H1 (cell line): ENCODE measurements around the gene PKMYT1. TPM values are rescaled to one million over a fixed set of nuclear protein-coding genes. Genes with fewer than 3 reads are reported as not detected.
A peak's percentile ranks its signal among the peaks of the same experiment; 100 is the strongest.

Experiments used
- CBX8 ChIP-seq: fragments of 300-800, 300-1000 bp; sonication (generic); IDR thresholded peaks from 2 replicates; pipeline ENCODE4 v1.7.1; 2016; ENCODE audit warnings: low read depth, low read length, borderline replicate concordance
- CHD2 ChIP-seq: IDR thresholded peaks from 2 replicates; pipeline ENCODE4 v1.6.1; 2012; ENCODE audit warnings: low read length, improper control_type of control experiment
- EGR1 ChIP-seq: IDR thresholded peaks from 2 replicates; pipeline ENCODE4 v1.6.1; 2011; ENCODE audit warnings: low read depth, low read length, borderline replicate concordance
- EP300 ChIP-seq, 2 experiments: IDR thresholded peaks; 1 replicate in 1 of 2; 2 replicates in 1 of 2; pipeline ENCODE4 v1.6.1; 2011 to 2012; ENCODE audit warnings: low read depth in 2 of 2, low read length in 2 of 2, mild to moderate bottlenecking in 2 of 2, borderline replicate concordance in 1 of 2, inconsistent platforms in 1 of 2, moderate library complexity in 1 of 2
- HDAC2 ChIP-seq, 2 experiments: fragments of 300-600 bp in 1 of 2; sonication (generic) in 1 of 2; IDR thresholded peaks; 2 replicates each; pipeline ENCODE4 v1.6.1; 2011 to 2012; ENCODE audit warnings: low read depth in 2 of 2, low read length in 2 of 2, mild to moderate bottlenecking in 2 of 2, moderate library complexity in 2 of 2, borderline replicate concordance in 1 of 2, inconsistent platforms in 1 of 2
- HDAC6 ChIP-seq: IDR thresholded peaks from one replicate; pipeline ENCODE4 v1.7.1; 2012; ENCODE audit warnings: low read depth, mild to moderate bottlenecking, inconsistent platforms, low read length, moderate library complexity
- JUND ChIP-seq: IDR thresholded peaks from 2 replicates; pipeline ENCODE4 v1.6.1; 2011; ENCODE audit warnings: mild to moderate bottlenecking, improper control_type of control experiment, low read length
- KDM1A ChIP-seq: fragments of 200-600, 300-600 bp; sonication (generic); IDR thresholded peaks from 2 replicates; pipeline ENCODE4 v1.7.1; 2016; ENCODE audit warnings: mild to moderate bottlenecking, low read length, borderline replicate concordance
- KDM5A ChIP-seq: fragments of 200-600 bp; IDR thresholded peaks from 2 replicates; pipeline ENCODE4 v1.7.1; 2012; ENCODE audit warnings: mild to moderate bottlenecking, low read length, inconsistent platforms, mixed read lengths
- NRF1 ChIP-seq: IDR thresholded peaks from 2 replicates; pipeline ENCODE4 v1.6.1; 2011; ENCODE audit warnings: mild to moderate bottlenecking, low read depth, low read length, improper control_type of control experiment
- PHF8 ChIP-seq: fragments of 200-600 bp; sonication (generic); conservative IDR thresholded peaks from 2 replicates; pipeline ENCODE4 v1.7.1; 2012; ENCODE audit warnings: low read depth, mild to moderate bottlenecking, inconsistent platforms, low read length, moderate library complexity
- RAD21 ChIP-seq, 2 experiments: IDR thresholded peaks in 1 of 2; conservative IDR thresholded peaks in 1 of 2; 2 replicates each; pipeline ENCODE4 v1.6.1; 2011; ENCODE audit warnings: low read depth in 2 of 2, low read length in 2 of 2, improper control_type of control experiment in 1 of 2, inconsistent platforms in 1 of 2, mild to moderate bottlenecking in 1 of 2, moderate library complexity in 1 of 2
- SAP30 ChIP-seq: fragments of 300-600 bp; sonication (generic); IDR thresholded peaks from 2 replicates; pipeline ENCODE4 v1.7.1; 2012; ENCODE audit warnings: low read length, moderate library complexity, mild to moderate bottlenecking, inconsistent platforms; ENCODE audit not compliant: insufficient read depth, insufficient replicate concordance
- SIN3A ChIP-seq, 2 experiments: IDR thresholded peaks in 1 of 2; conservative IDR thresholded peaks in 1 of 2; 2 replicates each; pipeline ENCODE4 v1.6.1; 2011 to 2012; ENCODE audit warnings: low read length in 2 of 2, improper control_type of control experiment in 1 of 2, low read depth in 1 of 2, mild to moderate bottlenecking in 1 of 2
- SP1 ChIP-seq: IDR thresholded peaks from 2 replicates; pipeline ENCODE4 v1.6.1; 2011; ENCODE audit warnings: low read depth, low read length
- SP4 ChIP-seq: IDR thresholded peaks from 2 replicates; pipeline ENCODE4 v1.6.1; 2012; ENCODE audit warnings: low read length, inconsistent platforms
- TAF1 ChIP-seq: IDR thresholded peaks from 2 replicates; pipeline ENCODE4 v1.6.1; 2011; ENCODE audit warnings: mild to moderate bottlenecking, low read depth, low read length
- TBP ChIP-seq: IDR thresholded peaks from 2 replicates; pipeline ENCODE4 v1.6.1; 2011; ENCODE audit warnings: low read depth, low read length, improper control_type of control experiment
- TEAD4 ChIP-seq: IDR thresholded peaks from 2 replicates; pipeline ENCODE4 v1.6.1; 2012; ENCODE audit warnings: low read depth, low read length, inconsistent platforms, mixed read lengths
- ZNF274 ChIP-seq: IDR thresholded peaks from 2 replicates; pipeline ENCODE4 v1.7.0; 2012; ENCODE audit warnings: low read length, borderline replicate concordance; ENCODE audit errors: extremely low read depth
- polyA plus RNA-seq, 7 experiments: library from polyadenylated mRNA; depleted of rRNA in 3 of 7; stranded (reverse) in 5 of 7; unstranded in 2 of 7; fragments of >200 nt in 5 of 7; fragments of 200-250 nt in 2 of 7; gene quantifications; 1 replicate in 5 of 7; 2 replicates in 1 of 7; 4 replicates in 1 of 7; pipeline versions ENCODE4 v1.2.1 to v1.2.3, GENCODE V29; 2011 to 2013; ENCODE audit warnings: missing spikeins in 2 of 7, mixed read lengths in 2 of 7
- total RNA-seq: library from RNA; stranded (reverse); fragmentation: NEBNext Ultra II Directional; extraction: Animal tissue kit (Norgen Biotek cat#: 25700); gene quantifications from 2 replicates; pipeline ENCODE4 v1.2.1, GENCODE V29; 2021
- TF ChIP-seq, protein P1 (sequence below): IDR thresholded peaks from 2 replicates; pipeline ENCODE4 v1.6.1; 2011; ENCODE audit warnings: low read depth, mild to moderate bottlenecking, low read length; ENCODE audit not compliant: insufficient read depth

Gene PKMYT1
- total and polyA plus RNA-seq, 2 of the 8 experiments (the other 6 are each of a cell fraction or from before 2014, with no cell fraction given): 74.7 to 85.2 TPM

DNA sequence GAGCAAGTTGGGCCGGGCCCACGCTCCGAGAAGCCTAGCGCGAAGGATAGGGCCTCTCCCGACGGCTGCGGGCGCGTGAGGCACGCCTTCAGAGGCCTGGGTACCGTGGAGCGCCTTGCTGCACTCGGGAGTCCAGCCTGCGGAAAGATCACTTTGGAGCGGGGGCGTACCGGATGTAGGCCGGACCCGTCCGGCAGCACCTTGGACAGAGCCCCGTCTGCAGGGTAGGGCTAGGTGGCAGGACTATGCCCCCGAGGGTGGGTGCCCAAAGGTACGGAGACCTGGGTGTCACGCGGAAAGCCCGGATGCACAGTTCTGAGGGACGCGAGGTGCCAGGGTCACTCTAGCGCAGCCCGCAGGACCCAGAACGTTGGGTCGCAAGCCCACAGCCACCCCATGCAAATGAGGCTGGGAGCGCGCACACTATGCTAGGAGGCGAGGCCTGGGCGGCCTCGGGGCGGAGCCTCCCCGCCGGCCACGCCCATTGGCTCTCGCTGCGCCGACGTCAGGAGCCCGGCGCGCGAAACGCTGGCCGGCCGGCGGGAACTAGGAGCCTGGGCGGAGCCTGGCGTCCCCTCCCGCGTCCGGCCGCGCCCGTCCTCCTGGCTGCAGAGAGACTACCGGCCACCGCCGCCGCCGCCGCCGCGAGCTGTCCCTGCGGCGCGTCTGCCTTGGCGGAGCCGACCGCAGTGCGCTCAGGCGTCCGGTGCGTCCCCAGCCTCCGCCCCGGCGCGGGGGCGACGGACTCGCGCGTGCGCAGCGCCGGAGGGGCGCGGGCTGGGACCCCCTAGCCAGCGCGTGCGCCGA lies 11.3 kb downstream of the PKMYT1 start, which contains the start of gene PAQR4 (continued):
- TF ChIP-seq HDAC6 (no peak), SIN3A (conservative IDR thresholded peaks at IDR 0.05 in 1 of 2, IDR thresholded peaks at IDR 0.05 in 1 of 2; ENCODE audit: low read depth in 1 of 2, low read length in 2 of 2) (peak; percentile 87 to 96; a peak in 3 of 4 replicates), CHD2 (no peak), KDM1A (no peak), TBP (no peak), KDM5A (no peak), TAF1 (peak; percentile 43), EGR1 (peak; percentile 96), SP4 (no peak; the same call in none of the 2 replicates), SP1 (no peak), ZNF274 (no peak), CBX8 (no peak), JUND (no peak), SAP30 (peak; percentile 94), RAD21 (IDR thresholded peaks at IDR 0.05 in 1 of 2, conservative IDR thresholded peaks at IDR 0.05 in 1 of 2; ENCODE audit: low read depth in 2 of 2, low read length in 2 of 2) (no peak), TEAD4 (no peak), HDAC2 (IDR thresholded peaks at IDR 0.05; ENCODE audit: borderline replicate concordance in 1 of 2, low read depth in 2 of 2, low read length in 2 of 2) (peak in 1 of 2 experiments; percentile 90; a peak in 1 of 4 replicates), PHF8 (peak; percentile 43), EP300 (IDR thresholded peaks at IDR 0.05; ENCODE audit: borderline replicate concordance in 1 of 2, low read depth in 2 of 2, low read length in 2 of 2) (peak in 1 of 2 experiments; percentile 16; a peak in 1 of 3 replicates), NRF1 (peak; percentile 38; the same call in 1 of the 2 replicates)
- TF ChIP-seq, protein P1, sequence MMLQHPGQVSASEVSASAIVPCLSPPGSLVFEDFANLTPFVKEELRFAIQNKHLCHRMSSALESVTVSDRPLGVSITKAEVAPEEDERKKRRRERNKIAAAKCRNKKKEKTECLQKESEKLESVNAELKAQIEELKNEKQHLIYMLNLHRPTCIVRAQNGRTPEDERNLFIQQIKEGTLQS: no peak
- TF ChIP-seq, all 59 proteins: peak for 14
